Embryonic facial prominence (tissue), 1 donor: ENCODE measurements around the gene COL6A5.
"Not testable (repeated sequence)": the region's sequence is repeated elsewhere in the genome, so short reads cannot be mapped to it uniquely, and the experiment has no call there.

Experiments used
- DNase-seq: peaks from one replicate; pipeline ENCODE4 v3.0.0-alpha.2; 2016; ENCODE audit errors: extremely low spot score

COL6A5 gene

GRCh38 chr3:130433306-130433705 is 87.8 kb downstream of the COL6A5 start:
- DNase-seq = no peak

- DNase-seq = no peak
Observed at GRCh38 chr3:130442284-130442683, 96.8 kb downstream of the COL6A5 start.

GRCh38 chr3:130446840-130447239 is 101.4 kb downstream of the COL6A5 start:
- not testable (repeated sequence) for DNase-seq

GRCh38 chr3:130448155-130448554 is 102.7 kb downstream of the COL6A5 start:
- not testable (repeated sequence) for DNase-seq

GRCh38 chr3:130456540-130456939 is 111.1 kb downstream of the COL6A5 start:
- DNase-seq = no peak

- peak; percentile 69 for DNase-seq
Observed at GRCh38 chr3:130457671-130458070, 112.2 kb downstream of the COL6A5 start.

GRCh38 chr3:130459944-130460343 is 114.5 kb downstream of the COL6A5 start:
- DNase-seq = no peak

- DNase-seq = no peak
Observed at GRCh38 chr3:130462089-130462488, 116.6 kb downstream of the COL6A5 start.

GRCh38 chr3:130463221-130463620 is 117.7 kb downstream of the COL6A5 start:
- DNase-seq = no peak

- DNase-seq = no peak
Observed at GRCh38 chr3:130465521-130465920, 120.0 kb downstream of the COL6A5 start.

- DNase-seq = no peak
Observed at GRCh38 chr3:130468311-130468710, 122.8 kb downstream of the COL6A5 start.

- no peak for DNase-seq
Observed at GRCh38 chr3:130470126-130470525, 124.7 kb downstream of the COL6A5 start.

GRCh38 chr3:130473416-130473815 is 127.9 kb downstream of the COL6A5 start:
- DNase-seq = no peak

- DNase-seq = no peak
Observed at GRCh38 chr3:130480736-130481135, 135.3 kb downstream of the COL6A5 start.

- no peak for DNase-seq
Observed at GRCh38 chr3:130488288-130488687, 142.8 kb downstream of the COL6A5 start.

GRCh38 chr3:130488769-130489450 is 143.4 kb downstream of the COL6A5 start:
- DNase-seq = no peak

GRCh38 chr3:130490241-130490640 is 144.8 kb downstream of the COL6A5 start:
- no peak for DNase-seq

GRCh38 chr3:130491431-130491830 is 146.0 kb downstream of the COL6A5 start:
- DNase-seq = no peak

GRCh38 chr3:130504701-130505100 is 159.2 kb downstream of the COL6A5 start:
- no peak for DNase-seq

GRCh38 chr3:130506031-130506430 is 160.6 kb downstream of the COL6A5 start:
- no peak for DNase-seq

GRCh38 chr3:130507746-130508145 is 162.3 kb downstream of the COL6A5 start:
- DNase-seq = no peak

GRCh38 chr3:130509008-130509407 is 163.5 kb downstream of the COL6A5 start:
- DNase-seq = no peak

- DNase-seq = no peak
Observed at GRCh38 chr3:130514681-130515080, 169.2 kb downstream of the COL6A5 start.

GRCh38 chr3:130515755-130516154 is 170.3 kb downstream of the COL6A5 start:
- DNase-seq = no peak
